Kidney glomerular epithelial cell (primary cell): Measurements from ENCODE around the gene SH3RF3.

Experiments
- DNase-seq: peaks from one replicate; lab custom pipeline; 2025; lab: John Stamatoyannopoulos, UW

Gene SH3RF3

DNA sequence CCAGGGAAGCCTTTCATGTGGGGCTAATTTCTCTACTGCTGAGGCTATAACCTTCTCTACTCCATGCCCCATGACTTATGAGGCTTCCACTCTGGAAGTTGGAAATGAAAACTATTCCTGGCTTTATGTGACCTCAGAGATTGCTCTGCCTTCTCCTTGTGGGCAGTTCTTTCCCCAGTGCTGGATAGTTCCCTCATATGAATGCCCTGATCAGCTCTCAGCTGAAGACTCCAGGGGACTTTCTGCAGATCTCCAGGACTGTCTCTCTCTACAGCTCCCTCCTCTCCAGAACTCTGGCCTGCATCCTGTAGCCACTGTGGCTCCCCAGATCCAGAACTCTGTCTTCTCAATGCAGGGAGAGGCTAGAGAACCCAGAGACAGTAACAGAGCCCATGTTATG, 249.7 kb downstream of the SH3RF3 start:
- DNase-seq, result no peak

DNA sequence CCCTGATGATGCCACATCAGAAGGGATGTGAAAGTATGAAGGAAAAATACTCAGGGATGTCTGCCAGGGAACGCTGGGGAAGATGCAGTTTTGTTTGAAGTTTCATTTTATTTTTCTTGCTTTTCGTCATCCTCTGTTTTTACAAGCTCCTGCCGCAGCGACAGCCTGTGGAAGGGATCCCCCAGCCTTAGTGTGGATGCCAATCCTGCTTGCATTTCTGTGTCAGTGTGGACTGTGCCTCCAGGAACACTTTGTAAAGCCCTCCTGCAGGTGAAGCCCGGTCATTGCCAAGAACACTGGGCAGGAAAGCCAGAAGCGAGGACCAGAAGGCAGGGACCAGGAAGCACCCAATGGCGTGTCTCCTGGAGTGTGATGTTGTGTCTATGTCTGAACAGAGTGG, 250.5 kb downstream of the SH3RF3 start:
- no peak for DNase-seq

DNA sequence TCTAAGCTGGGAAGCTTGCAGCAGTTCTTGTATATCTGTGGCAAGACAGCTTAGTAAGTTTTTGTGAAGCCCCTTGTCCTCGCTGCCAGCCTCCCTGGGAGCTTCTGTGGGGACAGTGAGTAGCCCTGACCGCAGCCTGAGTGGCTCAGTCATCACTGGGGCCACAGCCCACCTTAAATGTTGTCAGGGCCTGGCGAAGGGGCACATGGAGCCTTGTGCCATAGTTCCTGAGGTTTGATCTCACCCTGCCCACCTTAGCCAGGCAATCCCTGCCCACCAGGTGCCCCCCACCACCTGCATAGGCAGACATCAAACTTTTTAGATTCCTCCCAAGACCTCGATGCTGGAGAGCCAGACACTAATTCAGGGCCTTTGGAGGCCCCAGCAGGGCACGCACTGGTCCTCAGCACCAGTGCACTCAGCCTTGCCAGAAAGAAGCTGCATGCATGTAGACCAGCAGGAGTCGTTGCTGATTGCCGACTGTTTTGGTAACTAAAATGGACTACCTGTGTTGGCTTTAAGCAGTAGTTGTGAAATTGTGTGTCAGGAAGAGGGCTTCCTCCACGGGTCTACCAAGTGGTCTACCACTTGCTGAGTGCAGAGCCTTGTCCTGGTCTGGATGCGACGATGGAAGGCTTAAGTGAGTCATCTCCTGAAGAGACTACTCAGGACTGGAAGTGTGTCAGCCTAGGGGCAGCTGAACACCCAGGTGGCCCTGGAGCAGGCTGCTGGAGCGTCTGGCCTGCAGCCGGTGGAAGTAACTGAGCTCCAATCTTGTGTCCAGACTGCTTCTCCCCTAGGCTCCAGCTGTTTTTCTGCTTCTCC, 251.7 kb downstream of the SH3RF3 start:
- no peak for DNase-seq

DNA sequence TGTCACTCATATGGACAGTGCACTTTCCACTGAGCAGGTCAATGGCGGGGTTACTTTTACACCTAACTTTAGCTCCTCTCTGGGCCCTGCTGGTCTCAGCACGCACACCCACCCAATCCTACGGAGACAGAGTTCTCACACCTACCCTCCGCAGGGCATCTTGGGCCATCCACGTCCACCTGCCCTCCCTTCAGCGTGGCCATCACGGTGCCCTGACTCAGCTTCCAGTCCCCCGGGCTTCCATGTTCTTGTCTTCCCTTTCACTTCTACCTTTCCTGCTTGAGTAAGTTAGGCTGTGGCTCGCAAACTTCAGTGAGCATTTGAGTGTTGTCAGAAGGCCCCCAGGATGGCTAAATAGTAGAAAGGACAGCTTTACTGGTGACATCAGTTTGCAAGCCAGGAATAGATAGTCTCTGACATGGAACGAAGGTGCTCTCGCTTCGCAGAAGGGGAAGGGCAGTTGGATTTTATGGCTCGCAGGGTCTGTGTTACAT, 252.4 kb downstream of the SH3RF3 start:
- DNase-seq, result no peak

DNA sequence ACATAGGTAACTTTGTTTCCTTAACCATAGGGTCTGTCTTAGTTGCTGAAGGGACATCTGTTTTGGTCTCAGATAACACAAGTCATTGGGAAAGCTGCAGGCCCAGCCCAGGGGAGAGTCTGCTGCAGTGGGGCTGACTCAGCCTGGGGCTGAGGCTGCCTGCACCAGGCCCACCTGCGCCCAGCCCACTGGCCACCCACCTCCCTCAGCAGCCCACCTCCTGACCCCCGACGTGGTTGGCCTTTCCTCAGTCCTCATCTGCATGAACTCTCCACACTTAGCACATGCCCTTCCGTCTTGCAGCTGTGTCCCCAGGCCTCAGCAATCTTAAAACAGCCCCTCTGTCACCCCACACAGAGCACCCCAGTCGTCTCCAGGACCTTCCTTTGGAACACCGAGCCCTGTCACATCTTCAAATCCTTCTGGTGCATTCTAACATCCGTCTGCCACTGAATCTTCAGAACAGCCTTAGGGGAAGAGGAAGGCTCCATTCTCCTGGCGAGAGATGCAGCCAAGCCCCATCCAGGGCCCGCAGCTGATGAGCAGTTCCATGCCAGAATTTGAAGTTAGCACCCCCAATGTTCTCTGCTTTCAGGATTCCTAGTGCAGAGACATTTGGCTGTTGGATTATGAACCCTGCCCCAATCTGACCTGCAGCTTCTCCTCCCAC, 253.4 kb downstream of the SH3RF3 start:
- no peak for DNase-seq

DNA sequence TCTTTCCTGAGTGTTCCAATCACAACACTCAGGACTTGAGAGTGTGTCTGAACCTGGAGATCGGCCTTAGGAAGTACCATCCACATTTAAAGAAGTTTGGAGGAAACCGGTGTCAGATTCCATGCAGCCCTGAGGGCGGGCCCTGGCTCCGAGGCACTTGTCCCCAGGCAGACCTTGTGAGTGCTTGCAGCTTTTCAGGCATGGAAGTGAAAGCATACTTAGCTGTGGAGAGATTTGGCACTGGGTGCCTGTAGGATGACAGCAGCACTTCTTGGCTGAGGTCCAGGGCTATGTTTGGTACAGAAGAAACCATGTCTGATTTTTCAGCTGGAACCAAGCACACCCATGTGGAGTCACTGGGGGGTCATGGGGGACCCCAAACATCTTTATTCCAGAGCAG, 253.9 kb downstream of the SH3RF3 start:
- no peak for DNase-seq

DNA sequence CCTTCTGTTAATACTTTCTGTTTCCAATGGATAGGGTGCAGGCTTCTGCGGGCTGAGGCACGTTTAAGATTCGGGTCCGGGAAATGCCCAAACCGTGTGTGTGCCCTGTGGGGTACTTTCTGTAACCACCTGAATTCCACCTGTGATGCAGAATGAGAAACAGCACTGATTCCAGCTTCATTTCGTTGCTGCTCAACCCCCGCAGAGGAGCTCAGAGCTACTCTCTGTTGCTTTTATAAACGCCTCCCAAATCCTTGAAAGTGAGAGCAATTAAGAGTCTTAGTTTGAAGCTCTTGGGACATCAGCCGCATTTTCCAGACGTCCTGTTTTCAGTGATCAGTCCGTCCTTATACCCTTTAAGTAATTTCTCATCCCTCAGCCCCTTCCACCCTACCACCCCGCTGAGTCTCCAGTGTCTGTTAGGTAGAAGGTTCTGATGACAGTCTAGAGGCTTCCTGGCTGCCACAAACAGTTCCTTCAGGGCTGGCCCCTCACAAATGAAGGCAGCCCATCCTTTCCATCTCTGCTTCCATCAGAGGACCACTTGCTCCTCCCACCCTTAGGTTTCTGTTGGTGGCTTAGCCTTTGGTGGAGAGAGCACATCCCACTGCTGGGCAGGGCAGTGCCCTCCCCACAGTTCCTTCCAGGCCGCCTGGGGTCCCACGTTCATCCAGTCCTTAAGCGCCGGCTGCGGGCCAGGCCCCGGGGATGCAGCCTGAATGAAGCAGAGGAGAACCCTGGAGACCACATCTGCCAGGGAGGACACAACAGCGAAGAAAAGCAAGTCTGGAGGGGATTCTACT, 254.7 kb downstream of the SH3RF3 start:
- DNase-seq, result no peak

DNA sequence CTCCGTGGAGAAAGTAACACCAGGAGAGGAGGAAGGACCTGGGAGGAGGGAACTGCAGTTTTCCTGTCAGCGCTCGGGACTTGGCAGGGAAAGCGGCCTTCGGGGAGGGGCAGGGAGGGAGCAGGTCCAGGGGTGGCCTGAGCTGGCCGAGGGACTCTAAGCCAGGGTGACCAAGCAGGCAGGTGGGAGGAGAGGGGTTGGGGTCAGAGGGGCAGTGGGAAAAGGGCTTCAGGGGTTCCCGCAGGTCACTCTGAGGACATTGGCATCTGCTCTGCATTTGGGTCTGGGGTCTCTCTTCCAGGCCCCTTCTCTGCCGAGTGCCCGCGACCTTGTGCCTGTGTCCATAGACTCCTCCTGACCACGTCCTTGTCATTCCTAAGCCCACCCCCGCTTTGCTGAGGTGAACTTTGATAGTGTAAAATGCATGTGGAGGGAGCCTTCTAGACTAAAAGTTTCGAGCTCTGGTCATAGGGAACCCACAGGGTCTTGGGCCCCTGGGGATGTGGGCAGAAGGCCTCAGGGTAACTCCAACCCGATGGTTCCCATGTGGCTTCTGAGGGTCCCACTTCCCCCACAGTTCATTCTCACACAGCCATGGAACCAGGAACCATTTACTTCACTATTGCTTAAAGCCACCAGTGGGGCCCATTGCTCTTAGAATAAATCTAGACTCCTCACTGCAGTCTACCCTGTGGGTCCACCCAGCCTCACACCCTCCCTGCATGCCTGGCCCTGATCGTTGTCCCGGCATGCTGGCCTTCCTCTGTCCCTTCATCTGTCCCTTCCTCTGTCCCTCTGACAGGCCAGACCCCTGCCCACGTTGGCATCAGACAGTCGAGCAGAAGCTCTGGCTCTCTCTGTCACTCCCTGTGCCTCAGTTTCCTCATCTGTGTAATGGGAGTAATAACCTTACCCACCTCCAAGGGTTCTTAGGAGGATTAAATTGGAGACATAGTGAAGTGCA, 255.6 kb downstream of the SH3RF3 start:
- no peak for DNase-seq

DNA sequence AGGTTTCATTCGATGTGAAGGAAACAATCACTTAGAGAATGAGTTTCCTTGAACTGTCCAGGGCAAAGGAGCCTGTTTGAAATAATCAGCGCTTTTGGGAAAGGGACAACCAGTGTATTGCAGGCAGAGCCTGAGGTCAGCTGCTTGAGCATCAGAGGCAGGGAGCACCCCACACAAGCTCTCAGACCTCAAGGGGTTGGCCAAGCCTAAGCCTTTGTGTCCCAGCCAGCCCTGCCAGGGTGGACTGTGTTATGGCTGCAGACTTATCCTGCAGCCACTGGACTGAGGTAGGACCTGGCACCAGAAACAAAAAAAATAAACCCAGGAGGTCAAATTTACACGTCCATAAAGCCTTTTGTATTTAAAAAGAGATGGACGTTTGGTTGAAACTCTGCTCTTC, 256.5 kb downstream of the SH3RF3 start:
- DNase-seq, result no peak

DNA sequence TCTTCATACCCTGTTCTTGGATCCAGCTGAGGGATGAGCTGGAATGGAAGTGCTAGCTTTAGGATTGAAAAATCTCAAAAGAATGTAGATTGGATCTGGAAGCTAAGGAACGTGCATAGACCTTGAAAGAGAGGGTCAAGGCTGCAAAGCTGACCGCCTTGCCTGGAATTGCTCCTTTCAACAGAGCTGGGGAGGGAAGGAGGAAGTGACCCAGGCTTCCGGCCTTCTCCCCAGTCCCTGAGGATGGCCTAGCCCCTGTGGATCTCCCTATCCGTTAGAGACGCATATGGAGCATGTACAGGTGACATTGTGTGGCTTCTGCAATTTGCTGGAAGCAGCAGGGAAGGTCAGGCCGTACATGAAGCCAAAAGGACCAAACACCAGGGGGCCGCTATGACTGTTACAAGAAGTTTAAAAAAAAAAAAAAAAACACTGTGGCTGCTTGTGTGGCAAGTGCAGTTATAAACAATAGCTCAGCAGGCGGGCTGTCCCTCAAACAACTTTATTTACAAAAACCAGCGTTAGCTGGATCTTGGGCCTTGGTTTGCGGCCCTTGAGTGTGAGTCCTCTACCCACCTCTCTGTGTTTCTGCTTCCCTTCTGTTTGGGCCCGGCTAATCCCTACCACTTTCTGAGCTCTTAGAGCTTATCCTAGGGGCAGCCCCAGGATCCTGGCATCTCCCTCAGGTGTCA, 257.1 kb downstream of the SH3RF3 start:
- DNase-seq, result no peak

DNA sequence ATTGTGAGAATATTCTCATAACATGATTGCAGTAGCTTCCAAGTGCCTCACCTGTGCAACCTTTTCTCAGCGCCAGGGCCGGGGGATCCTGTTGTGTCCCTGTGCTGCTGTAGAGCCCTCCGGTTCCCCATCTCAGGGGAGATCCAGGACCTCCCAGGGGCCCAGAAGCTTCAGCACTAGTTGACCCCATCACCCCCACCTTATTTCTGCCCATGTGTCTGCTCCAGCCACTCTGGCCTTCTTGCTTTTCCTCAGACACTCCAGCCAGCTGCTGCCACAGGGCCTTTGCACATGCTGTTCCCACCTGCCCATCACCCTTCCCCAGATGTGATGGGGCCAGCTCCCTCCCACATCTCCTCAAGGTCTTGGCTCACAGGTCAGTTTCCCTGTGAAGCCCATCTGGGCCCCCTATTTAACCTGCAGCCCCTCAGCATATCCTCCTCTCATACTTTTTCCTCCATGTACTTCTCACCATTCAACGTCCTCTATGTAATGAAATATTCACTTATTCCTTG, 258.3 kb downstream of the SH3RF3 start:
- no peak for DNase-seq

DNA sequence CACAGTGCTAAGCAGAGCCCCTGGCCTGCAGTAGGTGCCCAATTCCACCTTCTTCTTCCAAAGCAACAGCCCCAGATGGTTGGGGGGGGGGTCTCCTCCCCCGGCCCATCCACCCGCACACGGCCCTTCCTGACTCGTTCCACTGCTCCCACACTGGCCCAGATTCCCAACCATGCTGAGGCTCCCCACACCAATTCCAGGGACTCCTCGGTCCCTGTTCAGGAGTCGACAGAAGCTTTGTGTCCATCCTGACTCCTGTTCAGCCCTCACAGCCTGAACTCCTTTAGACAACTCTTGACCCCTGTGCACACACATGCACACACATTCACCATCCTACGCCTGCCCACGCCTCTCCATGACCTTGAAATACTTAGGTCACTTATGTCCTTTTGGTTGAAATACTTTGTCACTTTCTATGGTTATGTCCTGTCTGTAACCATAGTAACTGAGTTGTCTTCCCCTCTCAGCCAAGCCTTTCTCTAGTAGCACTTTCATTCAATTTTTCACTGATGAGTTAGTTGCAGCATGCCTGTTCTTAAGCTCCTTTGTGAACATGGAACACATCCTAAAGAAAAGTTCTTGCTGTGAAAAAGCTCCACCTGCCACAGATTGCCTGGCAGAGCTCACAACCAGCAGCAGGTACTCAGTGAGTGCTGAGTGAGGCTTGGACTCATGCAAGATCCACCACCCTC, 258.9 kb downstream of the SH3RF3 start:
- no peak for DNase-seq

DNA sequence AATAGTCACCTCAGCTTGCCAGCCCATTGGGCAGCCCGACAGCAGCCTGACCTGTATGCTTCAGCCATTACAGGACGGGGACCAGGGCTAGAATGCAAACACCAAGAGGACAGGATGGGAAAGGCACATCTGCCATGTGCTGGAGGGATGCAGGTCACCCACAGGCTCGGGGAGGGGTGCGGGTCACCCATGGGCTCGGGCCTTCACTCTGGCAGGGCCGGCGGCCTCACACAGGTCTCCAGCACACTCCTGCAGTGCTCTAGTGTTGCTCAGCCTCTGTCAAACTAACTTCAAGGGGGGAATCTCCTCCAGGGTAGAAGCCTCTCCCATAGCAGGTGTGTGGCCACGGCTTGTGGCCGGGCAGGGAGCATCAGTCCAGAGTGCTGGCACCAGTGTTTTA, 262.2 kb downstream of the SH3RF3 start:
- DNase-seq, result no peak

DNA sequence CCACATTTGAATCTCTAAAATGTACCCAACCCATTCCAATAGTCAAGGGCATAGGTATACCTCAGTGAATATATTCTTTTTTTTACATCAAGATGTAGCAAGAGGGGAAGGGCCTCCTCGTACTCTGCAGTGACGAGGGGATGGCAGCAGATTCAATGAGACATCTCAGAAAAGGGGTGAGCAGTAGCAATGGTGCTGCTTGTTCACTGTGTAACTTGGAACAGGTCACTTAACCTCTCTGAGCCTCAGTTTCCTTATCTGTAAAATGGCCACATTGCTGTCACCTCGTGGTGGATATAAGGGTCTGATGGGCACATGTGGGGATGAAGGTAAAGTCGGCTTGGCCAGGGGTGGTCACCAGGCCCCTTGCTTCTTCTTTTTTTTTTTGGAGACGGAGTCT, 263.1 kb downstream of the SH3RF3 start:
- no peak for DNase-seq

DNA sequence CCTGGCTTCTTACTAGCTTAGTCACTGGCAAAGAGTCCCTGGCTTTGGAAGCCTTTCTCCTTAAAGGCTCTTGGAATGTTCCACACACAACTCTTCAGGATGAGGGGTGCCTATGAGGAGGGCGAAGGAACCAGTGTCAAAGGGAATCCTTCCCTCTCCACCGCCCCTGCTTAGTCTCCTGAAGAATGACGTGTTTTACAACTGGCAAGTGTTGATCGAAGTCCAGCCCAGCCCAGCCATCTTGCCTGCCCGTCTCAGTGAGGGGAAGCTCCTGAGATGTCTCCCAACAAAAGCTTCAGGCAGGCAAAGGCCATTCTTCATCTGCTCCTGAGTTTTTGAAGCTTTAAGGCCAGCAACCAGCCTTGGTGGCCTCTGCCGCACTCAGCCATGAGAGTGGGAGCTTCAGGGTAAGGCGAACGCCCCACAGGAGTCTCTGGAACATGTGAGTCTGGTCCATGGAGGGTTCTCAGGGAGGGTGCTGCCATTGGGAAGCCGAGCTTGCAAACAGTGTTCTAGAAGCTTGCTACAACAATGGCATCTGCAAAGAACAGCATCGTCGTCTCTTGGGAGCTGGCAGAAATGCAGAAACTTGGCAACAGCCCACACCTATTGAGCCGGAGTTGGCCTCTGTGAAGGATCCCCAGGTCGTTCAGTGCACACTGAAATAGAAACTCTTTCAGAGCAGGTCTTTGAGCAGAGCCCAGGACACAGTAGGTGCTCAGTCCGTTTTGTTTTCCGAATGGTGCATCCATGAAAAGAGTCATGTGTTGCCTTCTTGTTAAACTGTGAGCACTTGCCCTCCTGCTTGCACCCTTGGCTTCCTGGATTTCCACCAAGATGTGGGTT, 264.0 kb downstream of the SH3RF3 start:
- no peak for DNase-seq

DNA sequence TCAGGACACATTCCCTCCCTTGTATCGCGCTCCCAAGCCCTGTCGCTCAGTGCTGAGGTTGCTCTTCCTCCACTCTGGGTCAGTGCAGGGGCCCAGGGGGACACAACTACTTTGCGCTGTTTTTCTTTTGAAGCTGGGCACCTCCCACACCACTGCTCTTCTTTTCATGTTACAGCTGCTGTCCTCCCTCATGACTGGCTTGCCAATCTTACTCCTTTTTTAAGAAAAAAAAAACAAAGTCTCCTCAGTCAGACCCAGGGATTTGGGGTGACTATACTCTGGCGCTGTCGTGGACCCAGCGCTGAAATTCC, 264.6 kb downstream of the SH3RF3 start:
- no peak for DNase-seq

DNA sequence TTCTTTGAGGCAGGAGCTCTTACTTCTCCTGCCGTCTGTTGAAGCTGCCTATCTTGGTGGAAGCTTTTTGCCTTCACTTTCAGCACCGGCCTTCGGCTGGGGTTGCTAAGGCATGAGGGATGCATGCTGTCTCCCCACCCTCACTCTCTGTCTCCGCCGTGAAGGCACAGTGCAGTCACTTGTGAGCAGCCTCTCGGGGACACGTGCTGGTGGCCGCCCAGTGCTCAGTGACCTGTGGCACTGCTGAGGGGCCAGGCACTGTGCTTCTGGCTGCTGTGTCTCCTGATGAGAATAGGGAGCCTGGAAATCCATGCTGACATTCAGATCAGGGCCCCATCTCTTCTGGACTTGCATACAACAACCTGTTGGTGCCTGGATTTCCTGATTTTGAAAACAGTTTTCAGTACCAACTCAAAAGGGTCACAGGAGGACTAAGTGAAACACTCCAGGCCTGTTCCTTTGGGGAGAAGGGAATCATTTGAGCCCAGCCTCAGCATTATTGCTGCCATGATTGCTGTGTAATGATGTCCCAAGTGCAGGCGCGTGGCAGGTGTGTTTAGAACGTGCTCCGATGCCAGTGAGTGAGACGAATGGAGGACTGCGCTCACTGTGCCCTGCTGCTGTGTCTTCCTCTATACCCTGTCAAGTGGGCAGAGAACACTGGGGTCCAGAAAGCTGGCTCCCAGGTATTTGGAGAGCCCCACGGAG, 266.6 kb downstream of the SH3RF3 start:
- DNase-seq, result no peak
